Neutrophil (primary cell): Measurements from ENCODE around the gene NOXA1.

ENCODE experiments used
- H3K27ac ChIP-seq: fragments of 200-600 bp; sonication (generic); 2 replicates; pipeline ENCODE4 v1.5.1; 2016; ENCODE audit warnings: mild to moderate bottlenecking, moderate library complexity
- H3K27me3 ChIP-seq: fragments of 200-600 bp; sonication (generic); 2 replicates; pipeline ENCODE4 v1.6.0; 2016; ENCODE audit warnings: mild to moderate bottlenecking
- H3K36me3 ChIP-seq: fragments of 200-600 bp; sonication (generic); 2 replicates; pipeline ENCODE4 v1.5.1; 2017
- H3K4me1 ChIP-seq, 2 experiments: fragments of 200-600 bp in 1 of 2; sonication (generic) in 1 of 2; 1 replicate in 1 of 2; 2 replicates in 1 of 2; pipeline versions ENCODE4 v1.5.1 to v1.6.1; 2013 to 2016; ENCODE audit warnings: low read depth in 1 of 2, low read length in 1 of 2, mild to moderate bottlenecking in 1 of 2, moderate library complexity in 1 of 2; ENCODE audit not compliant: control insufficient read depth in 1 of 2, insufficient read depth in 1 of 2
- H3K4me3 ChIP-seq, 2 experiments: fragments of 200-600 bp in 1 of 2; sonication (generic) in 1 of 2; 1 replicate in 1 of 2; 2 replicates in 1 of 2; pipeline ENCODE4 v1.5.1; 2013 to 2016; ENCODE audit warnings: low read depth in 1 of 2, low read length in 1 of 2, mild to moderate bottlenecking in 1 of 2, moderate library complexity in 1 of 2
- H3K9me3 ChIP-seq: fragments of 200-600 bp; sonication (generic); 2 replicates; pipeline ENCODE4 v1.5.1; 2016
- TF ChIP-seq, protein P1 (sequence below): fragments of 200-600 bp; sonication (generic); IDR thresholded peaks from 2 replicates; pipeline ENCODE4 v1.5.1; 2016; ENCODE audit warnings: antibody characterized with exemption

Gene NOXA1

DNA sequence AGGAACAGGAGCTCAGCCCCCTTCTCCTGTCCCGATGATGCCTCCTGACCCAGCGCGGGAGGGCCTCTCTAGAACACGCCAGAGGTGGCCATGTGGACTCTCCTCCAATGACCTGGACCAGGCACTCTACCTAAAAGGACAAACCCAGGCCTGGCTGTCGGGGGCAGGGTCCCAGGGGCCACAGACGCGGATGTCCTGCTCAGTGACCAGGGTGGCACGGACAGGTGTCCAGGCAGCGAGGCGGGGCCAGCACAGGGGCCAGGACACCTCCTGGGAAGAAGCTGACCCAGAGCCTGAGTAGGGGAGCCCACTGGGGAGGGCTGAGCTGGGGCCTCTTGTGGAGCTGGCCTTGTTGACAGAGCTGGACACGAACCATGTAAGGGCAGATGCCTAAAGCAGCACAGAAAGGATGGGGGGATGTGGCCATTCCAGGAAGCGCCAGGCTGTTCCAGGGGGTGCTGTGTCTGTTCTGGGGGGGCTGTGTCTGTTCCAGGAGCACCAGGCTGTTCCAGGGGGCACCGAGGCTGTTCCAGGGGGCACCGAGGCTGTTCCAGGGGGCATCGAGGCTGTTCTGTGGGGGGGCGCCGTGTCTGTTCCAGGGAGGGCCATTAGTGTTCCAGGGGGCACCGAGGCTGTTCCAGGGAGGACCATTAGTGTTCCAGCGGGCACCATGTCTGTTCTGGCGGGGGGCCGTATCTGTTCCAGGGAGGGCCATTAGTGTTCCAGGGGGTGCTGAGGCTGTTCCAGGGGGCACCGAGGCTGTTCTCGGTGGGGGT lies 30.8 kb upstream of the NOXA1 start:
- Histone ChIP-seq H3K36me3 (peaks cover 6% of the 10 kb centered on the region), H3K27me3 (no peaks in the 10 kb centered on the region), H3K9me3 (no peaks in the 10 kb centered on the region), H3K4me1 (no peaks in the 10 kb centered on the region), H3K4me3 (no peak overlapping the region), H3K27ac (no peak overlapping the region)
- TF ChIP-seq, protein P1, sequence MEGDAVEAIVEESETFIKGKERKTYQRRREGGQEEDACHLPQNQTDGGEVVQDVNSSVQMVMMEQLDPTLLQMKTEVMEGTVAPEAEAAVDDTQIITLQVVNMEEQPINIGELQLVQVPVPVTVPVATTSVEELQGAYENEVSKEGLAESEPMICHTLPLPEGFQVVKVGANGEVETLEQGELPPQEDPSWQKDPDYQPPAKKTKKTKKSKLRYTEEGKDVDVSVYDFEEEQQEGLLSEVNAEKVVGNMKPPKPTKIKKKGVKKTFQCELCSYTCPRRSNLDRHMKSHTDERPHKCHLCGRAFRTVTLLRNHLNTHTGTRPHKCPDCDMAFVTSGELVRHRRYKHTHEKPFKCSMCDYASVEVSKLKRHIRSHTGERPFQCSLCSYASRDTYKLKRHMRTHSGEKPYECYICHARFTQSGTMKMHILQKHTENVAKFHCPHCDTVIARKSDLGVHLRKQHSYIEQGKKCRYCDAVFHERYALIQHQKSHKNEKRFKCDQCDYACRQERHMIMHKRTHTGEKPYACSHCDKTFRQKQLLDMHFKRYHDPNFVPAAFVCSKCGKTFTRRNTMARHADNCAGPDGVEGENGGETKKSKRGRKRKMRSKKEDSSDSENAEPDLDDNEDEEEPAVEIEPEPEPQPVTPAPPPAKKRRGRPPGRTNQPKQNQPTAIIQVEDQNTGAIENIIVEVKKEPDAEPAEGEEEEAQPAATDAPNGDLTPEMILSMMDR, result no peak

DNA sequence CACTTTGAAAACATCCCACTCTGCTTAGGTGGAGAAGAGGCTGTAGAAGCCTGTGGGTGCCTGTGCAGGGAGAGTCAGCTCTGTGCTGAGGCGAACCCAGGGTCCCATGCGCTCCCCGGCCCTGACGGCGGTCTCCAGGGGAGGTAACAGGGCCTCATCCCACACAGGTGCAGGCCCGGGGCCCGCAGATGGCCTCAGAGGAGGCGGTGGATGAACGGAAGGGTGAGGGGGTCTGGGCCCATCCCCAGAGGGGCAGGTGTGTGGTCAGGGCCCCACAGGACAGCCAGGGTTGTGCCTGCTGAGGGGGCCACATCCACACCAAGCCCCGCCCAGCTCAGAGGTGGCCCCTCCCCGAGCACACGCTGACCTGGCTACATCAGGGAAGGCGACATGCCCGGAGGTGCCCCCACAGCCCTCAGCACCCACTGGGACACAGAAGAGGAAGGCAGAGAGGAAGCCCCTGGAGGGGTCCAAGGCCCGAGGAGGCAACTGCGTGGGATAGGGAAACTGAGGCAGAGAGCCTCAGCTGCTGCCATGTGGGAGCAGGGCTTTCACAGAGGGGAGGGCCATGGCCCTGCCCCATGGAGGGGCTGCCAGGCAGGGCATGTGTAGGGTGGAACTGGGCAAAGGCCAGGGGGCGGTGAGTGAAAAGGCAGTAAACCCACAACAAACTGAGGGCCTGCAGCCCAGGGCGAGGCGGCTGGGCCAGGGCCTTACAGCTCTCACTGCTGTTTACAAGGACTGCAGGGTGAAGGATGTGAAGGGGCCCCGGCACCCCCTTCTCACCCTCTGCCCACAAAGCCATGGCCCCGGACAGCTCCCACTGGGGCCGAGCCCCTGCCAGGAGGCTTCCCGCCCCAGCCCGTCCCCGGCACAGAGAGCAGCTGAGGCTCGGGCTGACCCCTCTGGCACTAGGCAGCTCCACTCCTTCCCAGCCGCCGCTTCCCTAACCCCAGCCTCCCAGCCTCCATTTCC lies 29.7 kb upstream of the NOXA1 start:
- Histone ChIP-seq H3K4me1 (no peaks in the 10 kb centered on the region), H3K36me3 (peaks cover 6% of the 10 kb centered on the region), H3K4me3 (no peak overlapping the region), H3K27me3 (no peaks in the 10 kb centered on the region), H3K9me3 (no peaks in the 10 kb centered on the region), H3K27ac (no peak overlapping the region)
- TF ChIP-seq, protein P1, result no peak

DNA sequence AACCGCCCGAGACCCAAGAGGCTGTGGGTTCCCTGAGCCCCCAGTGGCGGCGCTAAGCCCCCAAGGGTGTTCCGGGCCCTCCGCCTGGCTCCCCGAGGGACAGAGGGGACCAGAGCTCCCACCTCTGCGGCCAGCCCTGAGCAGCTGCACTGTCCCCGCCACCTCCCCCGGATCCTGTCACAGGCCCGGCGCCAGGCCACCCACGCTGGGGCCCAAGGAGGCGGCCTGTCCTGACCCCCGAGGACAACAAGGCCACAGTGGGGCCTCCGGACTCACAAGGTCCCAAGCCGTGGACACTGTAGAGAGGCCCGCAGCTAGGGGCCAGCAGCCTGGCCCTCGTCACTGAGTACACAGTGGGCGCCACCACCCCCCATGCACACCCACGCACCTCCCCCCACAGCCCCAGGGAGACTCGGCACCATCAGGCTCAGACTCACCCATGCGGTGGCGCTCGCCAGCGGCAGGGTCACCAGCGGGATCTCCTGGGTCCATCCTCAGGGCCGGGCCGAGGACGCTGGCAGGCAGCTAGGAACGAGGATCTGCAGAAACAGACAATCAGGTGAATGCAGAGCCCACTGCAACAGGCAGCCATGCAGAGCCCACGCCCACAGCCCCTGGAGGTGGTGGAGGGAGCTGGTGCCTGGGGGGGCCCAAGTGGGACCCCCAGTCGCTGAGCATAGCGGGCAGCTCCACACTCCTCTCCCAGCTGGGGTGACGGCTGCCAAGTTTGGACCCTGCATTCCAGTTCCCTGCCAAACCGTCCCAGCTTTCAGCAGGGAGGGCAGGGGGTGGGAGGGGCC lies 28.1 kb upstream of the NOXA1 start:
- no peak overlapping the region for H3K27ac ChIP-seq
- H3K36me3 ChIP-seq, result peaks cover 6% of the 10 kb centered on the region
- TF ChIP-seq, protein P1, result no peak
- H3K27me3 ChIP-seq, result no peaks in the 10 kb centered on the region
- no peak overlapping the region for H3K4me3 ChIP-seq
- no peaks in the 10 kb centered on the region for H3K4me1 ChIP-seq
- H3K9me3 ChIP-seq, result no peaks in the 10 kb centered on the region

DNA sequence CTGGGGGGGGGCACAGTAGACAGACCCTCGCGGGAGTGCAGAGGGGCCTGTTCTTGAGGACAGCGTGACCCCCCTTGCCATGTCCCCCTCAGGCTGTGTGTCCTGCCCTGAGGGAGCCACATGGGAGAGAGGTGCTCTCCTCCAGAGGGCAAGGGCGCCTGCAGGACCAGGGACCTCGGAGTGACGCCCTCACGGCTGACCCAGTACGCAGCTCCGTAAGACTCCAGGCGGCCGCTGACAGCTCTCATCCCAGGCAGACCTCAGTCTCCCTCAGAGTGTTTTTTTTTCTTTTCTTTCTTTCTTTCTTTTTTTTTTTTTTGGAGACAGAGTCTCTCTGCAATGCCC lies 27.6 kb upstream of the NOXA1 start:
- TF ChIP-seq, protein P1, result no peak
- Histone ChIP-seq H3K27ac (no peak overlapping the region), H3K9me3 (no peaks in the 10 kb centered on the region), H3K36me3 (peaks cover 6% of the 10 kb centered on the region), H3K4me3 (no peak overlapping the region), H3K4me1 (no peaks in the 10 kb centered on the region), H3K27me3 (no peaks in the 10 kb centered on the region)

DNA sequence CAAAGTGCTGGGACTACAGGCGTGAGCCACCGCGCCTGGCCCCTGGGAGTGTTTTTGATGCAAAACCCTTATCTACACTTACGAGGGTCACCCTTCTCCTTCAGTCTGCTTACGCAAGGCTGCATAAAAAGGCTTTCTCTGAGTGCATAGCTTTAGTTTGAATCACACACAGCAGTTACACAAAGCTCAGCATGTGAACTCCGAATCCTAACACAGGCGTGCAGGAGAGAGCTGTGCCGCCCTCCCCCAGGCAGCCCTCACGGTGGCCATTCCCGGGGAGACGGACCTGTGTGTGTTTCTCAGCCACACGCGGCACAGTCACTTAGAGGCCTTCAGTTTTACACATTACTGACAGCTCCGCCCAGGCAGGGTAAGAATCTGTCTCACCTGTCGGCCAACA lies 27.0 kb upstream of the NOXA1 start:
- Histone ChIP-seq H3K4me1 (no peaks in the 10 kb centered on the region), H3K4me3 (no peak overlapping the region), H3K27me3 (no peaks in the 10 kb centered on the region), H3K27ac (no peak overlapping the region), H3K9me3 (no peaks in the 10 kb centered on the region), H3K36me3 (peaks cover 6% of the 10 kb centered on the region)
- TF ChIP-seq, protein P1, result no peak
